Activated T-cell treated with anti-CD3 and anti-CD28 coated beads for 48 hours (primary cell): ENCODE measurements around the gene OPCML.

ENCODE experiments used
- DNase-seq: peaks from one replicate; pipeline ENCODE4 v3.0.0-alpha.2; 2020; ENCODE audit warnings: low read depth

The OPCML gene

GRCh38 chr11:132556316-132556715 lies 976.0 kb downstream of the OPCML start:
- DNase-seq: no peak

- no peak for DNase-seq
These were observed 976.7 kb downstream of the OPCML start for GRCh38 chr11:132555617-132556016.

GRCh38 chr11:132551016-132551415 lies 981.3 kb downstream of the OPCML start:
- no peak for DNase-seq

GRCh38 chr11:132549561-132549960 lies 982.7 kb downstream of the OPCML start:
- no peak for DNase-seq

- no peak for DNase-seq
These were observed 983.3 kb downstream of the OPCML start for GRCh38 chr11:132549001-132549400.

GRCh38 chr11:132544007-132544406 lies 988.3 kb downstream of the OPCML start:
- DNase-seq: no peak

- no peak for DNase-seq
These were observed 990.5 kb downstream of the OPCML start for GRCh38 chr11:132541794-132542193.

GRCh38 chr11:132540581-132540980 lies 991.7 kb downstream of the OPCML start:
- no peak for DNase-seq

GRCh38 chr11:132539590-132540368 lies 992.5 kb downstream of the OPCML start:
- DNase-seq: no peak

- no peak for DNase-seq
These were observed 993.7 kb downstream of the OPCML start for GRCh38 chr11:132538642-132539041.

- DNase-seq: no peak
These were observed 996.5 kb downstream of the OPCML start for GRCh38 chr11:132535830-132536229.

GRCh38 chr11:132531921-132532320 lies 1000.4 kb downstream of the OPCML start:
- DNase-seq: no peak

GRCh38 chr11:132528181-132528580 lies 1004.1 kb downstream of the OPCML start:
- no peak for DNase-seq

GRCh38 chr11:132523929-132524328 lies 1008.4 kb downstream of the OPCML start:
- no peak for DNase-seq

- no peak for DNase-seq
These were observed 1012.1 kb downstream of the OPCML start for GRCh38 chr11:132520199-132520598.

- no peak for DNase-seq
These were observed 1013.0 kb downstream of the OPCML start for GRCh38 chr11:132519241-132519815.

GRCh38 chr11:132504501-132505041 lies 1027.7 kb downstream of the OPCML start:
- DNase-seq: no peak

- no peak for DNase-seq
These were observed 1030.9 kb downstream of the OPCML start for GRCh38 chr11:132501356-132501755.

GRCh38 chr11:132499661-132500060 lies 1032.6 kb downstream of the OPCML start:
- no peak for DNase-seq

- DNase-seq: no peak
These were observed 1036.0 kb downstream of the OPCML start for GRCh38 chr11:132496341-132496740.

GRCh38 chr11:132493801-132494200 lies 1038.5 kb downstream of the OPCML start:
- no peak for DNase-seq

GRCh38 chr11:132490978-132491377 lies 1041.3 kb downstream of the OPCML start:
- no peak for DNase-seq

- DNase-seq: no peak
These were observed 1046.2 kb downstream of the OPCML start for GRCh38 chr11:132486060-132486459.

GRCh38 chr11:132475026-132475425 lies 1057.3 kb downstream of the OPCML start:
- no peak for DNase-seq
